HG03354 (cell line): ENCODE measurements around the gene SEC24D.

Experiments
- ATAC-seq: cut with Tn5 transposase; IDR thresholded peaks from one replicate; pipeline ENCODE4 v1.9.1; 2021; ENCODE audit warnings: mild to moderate bottlenecking; ENCODE audit not compliant: unreplicated experiment, poor library complexity, severe bottlenecking

SEC24D gene

DNA sequence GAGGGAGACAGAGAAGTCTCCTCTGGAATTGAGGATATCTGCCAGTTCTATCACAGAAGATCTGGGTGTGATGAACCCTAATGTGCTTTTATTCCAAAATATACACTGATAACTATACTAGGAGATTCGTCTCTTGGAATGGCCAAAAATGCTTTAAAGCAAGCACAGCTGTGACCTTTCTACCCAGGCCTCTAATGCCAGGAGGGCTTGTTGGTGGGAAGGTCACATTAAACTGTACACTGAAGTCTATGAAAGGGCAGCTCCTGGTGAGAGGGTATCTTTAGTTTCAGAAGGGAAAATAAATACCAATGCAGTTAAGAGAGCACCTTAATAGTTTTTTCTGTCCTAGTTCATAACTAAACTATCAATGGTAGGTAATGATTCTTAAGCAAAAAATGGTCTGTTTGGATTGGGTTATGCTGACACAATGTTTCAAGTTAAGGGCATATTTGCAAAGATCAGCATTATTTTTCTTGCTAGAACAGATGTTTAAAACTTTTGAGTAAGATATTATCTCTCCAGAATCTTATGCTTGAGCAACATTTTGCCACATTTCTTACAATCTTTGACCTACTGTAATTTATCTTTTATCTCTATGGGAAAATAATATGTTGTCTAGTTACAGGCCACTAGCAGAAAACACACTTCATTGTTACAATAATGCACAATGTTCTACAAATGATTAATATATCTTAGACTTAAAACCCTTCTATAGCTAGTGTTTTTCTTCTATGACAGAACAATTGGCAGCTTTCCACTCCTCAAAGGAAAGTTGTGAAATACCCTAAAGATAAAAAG, 59.6 kb downstream of the SEC24D start:
- ATAC-seq, result no peak

DNA sequence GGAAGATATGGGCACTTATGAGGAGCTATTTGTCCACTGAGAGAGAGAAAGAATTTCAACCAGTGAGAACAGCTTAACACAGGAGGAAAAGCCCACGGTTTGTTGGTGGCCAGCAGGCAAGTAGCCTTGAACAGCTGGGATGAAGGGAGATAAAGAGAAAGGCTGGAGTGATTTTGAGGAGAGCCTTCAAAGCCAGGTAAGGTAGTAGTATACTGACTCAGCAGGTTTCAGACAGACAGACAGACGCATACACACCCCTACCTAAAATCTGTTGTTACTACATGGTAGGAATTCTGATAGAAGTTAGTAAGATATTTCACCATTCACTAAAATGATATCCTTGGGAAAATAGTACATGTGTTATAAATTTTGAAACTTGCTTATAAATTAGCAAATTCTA, 60.5 kb downstream of the SEC24D start:
- no peak for ATAC-seq

GRCh38 chr4:118774989-118775388, 60.9 kb downstream of the SEC24D start:
- ATAC-seq, result no peak

DNA sequence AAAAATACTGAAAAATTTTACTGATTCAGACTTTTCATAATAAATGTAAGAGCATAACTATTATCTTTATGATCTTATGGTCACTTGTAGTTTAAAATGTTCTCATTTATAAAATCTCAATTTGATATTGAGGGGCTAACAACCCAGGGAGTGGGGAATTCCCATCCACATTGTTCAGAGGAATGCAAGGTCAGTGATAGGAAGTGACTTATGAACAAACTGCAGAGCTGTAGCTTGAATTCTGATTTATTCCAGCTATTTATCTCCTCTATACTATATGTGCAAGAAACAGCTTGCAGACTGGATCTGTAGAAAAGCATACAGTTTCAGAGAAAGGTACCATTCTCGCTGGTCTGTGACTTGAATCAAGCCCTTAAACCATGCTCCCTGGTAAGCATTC, 61.6 kb downstream of the SEC24D start:
- no peak for ATAC-seq

- ATAC-seq, result no peak
These were observed 62.5 kb downstream of the SEC24D start for GRCh38 chr4:118773429-118773792.

DNA sequence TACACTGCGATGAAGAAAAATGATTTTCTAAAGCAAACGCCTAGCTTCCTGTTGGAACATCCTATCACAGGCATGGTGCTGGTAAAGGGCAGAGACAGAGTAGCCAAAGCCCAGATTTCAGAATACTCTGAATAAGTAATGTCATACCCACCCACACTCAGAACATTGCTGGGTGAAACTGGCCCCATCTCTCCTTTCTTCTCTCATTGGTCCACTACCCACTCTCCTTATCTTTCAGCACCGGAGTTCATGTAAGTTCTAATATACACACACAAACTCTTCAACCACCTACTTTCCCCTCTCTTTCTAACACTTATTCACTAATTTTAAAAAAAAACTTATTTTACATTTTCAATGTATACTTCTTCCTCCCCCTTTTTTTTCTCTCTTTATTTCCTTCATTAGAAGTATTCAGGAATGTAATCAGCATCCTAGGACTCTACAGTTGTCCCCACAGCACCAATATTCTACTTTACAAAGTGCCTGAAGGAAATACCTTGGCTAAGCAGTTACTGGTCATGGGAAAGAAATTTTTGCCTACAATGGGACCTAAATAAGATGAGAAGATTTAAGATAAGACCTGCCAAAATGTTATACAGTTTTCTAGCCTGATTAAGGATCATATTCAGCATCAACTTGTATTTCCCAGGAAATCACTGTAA, 63.0 kb downstream of the SEC24D start:
- ATAC-seq, result no peak

- ATAC-seq, result peak; percentile 85
These were observed 63.7 kb downstream of the SEC24D start for GRCh38 chr4:118772081-118772766.

DNA sequence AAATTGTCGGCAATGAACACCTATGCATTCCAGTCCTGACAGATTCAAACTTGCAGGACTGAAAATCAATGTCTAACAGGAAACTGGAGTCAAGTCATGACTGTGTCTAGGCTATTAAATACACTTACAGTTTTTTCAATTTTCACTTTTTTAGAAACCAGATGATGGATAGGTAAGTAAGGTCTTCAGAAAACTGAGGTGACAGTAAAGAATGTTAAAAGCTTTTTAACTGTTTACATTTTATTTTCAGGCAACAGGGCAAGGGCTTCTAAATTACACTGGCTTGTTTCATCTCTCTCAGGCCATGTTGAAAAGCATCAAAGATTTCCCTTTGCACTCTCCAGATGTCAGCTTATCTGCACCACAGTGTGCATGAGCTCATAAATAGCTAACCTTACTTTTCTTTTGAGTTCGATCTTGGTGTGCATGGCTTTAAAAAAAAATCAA, 65.2 kb downstream of the SEC24D start:
- ATAC-seq, result no peak

DNA sequence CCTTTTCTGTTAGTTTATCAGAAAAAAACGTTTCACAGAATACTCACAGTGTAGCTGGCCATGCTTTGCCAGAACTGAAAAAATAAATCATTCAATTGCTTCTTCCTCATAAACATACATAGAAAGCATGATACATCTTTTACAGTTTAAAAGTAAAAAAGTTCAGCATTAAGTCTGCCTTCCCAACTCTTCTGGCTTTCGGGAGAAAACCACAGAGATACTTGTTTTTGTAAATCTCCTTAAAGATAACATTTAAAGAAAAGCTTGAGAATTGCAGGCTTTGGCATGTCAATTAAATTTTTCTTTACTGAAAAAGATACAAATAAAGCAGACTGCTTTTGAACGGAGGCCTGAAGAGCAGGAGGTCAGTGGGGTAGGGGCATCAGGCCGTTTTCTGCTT, 66.8 kb downstream of the SEC24D start:
- no peak for ATAC-seq

DNA sequence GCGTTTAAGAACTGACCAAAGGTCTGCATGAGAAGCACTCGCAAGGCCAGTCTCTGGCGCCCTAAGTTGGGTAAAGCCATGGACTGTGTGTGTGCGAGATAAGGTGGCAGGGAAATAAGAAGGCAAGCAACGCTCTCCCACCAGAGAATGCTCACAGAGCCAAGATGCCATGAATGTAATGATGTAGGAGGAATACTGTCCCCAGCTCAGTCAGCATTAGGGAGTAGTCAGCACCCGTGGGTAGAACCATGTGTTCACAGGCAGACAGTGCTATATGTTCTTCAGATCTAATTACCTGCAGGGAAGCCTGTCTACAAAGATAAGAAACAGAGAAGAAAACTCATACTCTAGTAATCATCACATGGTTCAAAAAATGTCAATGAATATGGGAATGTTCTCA, 68.8 kb downstream of the SEC24D start:
- ATAC-seq, result no peak

DNA sequence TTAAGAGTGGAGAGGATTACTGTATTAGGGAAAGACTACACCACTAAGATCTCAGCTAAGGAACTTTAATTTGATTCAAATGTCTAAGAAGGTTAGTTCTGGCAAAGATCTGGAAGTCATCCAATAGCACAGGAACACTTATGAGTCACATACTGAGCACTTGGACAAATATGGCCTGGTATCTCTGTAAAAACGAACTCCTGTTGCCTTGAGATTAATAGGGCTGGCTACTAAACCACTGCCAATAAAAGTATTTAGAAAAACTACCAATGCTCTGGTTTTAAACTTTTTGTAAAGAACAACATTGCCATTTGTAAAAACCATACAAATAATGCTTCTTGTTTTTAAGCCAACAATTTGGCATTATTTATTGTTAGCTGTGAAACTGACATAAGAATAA, 70.5 kb downstream of the SEC24D start:
- ATAC-seq, result no peak

DNA sequence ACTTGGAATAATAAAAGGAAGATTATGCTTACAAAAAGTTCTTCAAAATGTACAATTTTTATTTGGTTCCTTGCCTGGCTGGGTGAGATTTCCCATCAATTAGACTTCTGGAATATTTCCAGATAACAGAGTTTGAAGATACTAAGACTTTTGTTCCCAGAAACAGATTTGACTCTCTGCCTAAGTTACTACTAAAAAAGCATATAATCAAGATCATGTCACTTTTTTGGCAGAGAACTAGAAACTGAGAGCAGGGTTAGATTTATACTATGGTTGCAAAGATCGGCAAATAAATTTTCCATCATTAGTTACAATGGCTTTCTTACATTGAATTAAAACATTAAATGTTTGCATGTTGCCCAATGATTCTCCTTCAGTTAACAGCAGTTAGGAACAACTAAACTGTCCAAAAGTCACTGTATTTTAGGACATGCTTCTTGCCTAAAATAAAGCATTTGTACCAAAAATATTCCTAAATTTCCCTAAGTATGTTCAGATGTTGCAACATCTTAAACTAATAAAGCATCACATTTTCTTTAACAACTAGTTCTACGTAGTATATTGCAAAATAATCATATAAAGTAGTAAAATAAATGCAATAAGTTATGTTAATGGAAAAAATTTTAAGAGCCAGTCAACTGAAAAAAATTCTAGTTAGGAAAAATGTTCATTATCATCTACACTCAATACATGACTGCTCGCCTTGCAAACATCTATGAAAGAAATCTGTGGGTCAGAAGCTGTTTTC, 73.0 kb downstream of the SEC24D start:
- ATAC-seq, result no peak

DNA sequence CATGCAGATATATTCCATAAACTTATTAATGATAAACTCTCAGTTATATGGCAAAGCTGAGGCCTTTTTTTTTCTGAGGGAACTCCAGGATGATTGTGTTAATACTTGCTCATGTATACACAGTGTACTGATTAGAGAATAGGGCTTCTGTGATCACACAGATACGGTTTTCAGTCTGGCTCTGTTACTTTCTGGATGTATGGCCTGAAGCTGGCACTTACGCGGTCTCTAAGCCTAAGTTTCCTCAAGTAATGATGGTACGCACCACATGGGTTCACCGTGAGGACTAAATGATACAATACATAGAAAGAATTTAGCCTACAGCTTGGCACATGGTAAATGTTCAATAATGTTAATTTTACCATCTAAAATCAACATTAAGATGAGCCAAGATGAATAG, 73.8 kb downstream of the SEC24D start:
- ATAC-seq, result no peak

GRCh38 chr4:118761397-118762016, 74.4 kb downstream of the SEC24D start:
- ATAC-seq, result no peak

DNA sequence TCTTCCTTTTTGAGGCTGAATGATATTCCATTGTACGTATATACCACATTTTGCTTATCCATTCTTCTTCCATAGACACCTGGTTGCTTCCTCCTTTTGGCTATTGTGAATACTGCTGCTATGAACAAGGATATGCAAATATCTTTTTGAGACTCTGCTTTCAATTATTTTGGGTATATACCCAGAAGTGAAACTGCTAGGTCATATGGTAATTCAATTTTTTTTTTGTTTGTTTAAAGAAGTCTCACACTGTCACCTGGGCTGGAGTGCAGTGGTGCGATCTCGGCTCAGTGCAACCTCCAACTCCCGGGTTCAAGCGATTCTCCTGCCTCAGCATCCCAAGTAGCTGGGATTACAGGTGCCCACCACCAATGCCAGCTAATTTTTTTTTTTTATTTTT, 75.4 kb downstream of the SEC24D start:
- ATAC-seq, result peak; percentile 99

- peak; percentile 69 for ATAC-seq
These were observed 75.8 kb downstream of the SEC24D start for GRCh38 chr4:118760092-118760491.

- ATAC-seq, result no peak
These were observed 76.4 kb downstream of the SEC24D start for GRCh38 chr4:118759481-118759880.

DNA sequence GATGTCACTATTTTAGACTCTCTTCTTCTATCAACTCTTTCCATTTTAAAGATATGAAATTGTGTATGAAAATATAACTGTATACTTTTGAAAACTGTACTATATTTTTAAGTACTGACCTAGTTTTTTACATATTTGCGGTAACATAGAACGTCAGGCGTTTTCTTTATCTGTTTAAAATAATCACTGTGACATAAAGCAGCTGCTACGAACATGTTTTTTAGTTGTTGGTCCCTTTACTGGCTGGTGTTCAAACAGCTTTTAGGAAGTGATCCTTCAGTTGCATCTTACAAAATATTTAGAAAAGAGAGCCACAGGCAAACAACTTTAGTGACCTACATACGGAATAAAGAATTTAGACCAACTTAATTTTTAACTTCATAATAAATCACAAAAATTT, 77.6 kb downstream of the SEC24D start:
- no peak for ATAC-seq

DNA sequence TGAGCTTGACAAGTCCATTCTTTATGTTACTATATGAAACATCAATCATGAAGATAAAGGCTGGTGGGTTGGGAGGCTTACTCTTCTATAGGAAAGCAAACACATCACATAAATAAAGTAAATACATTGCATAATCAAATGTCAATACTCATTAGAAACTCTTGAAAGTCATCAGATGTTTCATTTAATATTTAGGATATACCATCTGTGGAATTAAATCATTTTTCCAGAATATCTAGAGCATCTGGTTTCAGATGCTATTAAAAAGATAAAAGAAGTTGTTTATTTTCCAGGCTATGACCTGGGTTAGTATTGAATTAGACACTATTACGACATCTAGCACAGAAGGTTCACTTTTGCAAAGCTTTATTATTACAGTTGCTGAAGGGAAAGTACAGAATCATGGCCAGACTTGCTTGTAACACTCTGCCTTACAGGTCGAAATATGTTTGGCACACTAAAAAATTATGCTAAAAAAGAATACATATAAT, 78.1 kb downstream of the SEC24D start:
- ATAC-seq, result no peak

DNA sequence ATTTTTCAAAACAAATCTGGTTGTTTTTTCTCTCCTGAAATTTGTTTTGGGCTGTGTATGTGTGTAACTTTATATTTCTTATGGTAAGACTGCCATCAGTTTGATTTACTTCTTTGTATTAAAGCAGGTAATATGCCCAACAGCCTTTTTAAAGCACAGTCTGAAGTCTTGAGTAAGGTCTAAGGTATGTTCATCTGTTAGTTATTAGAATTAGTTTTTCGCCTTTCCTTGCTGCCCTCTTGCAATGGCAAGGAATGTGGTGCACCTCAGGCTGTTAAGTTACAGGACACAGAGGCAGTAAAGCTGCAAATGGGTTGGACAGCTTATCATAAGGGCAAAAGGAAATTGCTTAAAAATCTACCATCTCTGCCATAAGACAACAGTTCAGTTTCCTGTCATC, 79.0 kb downstream of the SEC24D start:
- no peak for ATAC-seq
